Stimulated activated CD4-positive, alpha-beta T cell treated with anti-CD3 and anti-CD28 coated beads, Interleukin-12 subunit alpha, Interleukin-12 subunit beta, amount 100 ng/mL, for 4 hours (primary cell): ENCODE measurements around the gene UBL3.

ENCODE experiments used
- DNase-seq: peaks from one replicate; pipeline ENCODE4 v3.0.0-alpha.2; 2020

UBL3 gene

DNA sequence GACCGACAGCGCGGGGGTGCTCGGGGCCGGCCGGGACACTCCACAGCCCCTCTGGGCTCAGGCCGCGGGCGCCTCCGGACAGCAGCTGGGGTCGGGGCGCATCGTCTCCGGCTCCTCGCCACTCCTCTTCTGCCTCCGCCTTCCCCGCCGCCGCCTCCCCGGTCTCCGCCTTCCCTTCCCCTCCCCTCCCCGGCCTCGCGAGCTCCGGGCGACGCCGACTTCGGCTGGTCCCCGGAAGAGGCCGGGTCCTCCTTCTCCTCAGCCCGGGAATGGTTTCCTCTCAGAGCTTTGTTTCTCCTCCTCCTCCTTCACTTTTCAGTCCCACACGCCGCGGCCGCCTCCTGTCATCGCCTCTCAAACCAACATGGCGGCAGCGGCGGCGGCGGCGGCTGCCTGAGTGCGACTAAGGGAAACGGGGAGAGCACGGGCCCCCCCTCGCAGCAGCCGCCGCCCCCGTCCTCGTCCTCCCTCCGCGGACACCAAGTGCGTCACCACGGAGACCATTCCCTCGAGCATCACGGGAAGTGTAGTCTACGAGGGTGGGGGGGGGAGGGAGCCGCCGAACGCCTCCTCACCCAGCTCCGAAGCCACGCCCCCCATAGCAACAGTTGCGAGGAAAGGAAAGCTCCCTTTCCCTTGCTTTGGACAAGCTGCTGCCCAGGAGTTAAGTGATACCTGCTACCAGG is at the start of gene UBL3:
Gene UBL3, minus strand, starts transcription at position 405 of the 686 bp plus-strand sequence. CDS start 1,079 bp downstream, outside the sequence.
- DNase-seq, result peak; percentile 92

- no peak for DNase-seq
Measured at GRCh38 chr13:29897102-29897501, 46.7 kb upstream of the UBL3 start.

DNA sequence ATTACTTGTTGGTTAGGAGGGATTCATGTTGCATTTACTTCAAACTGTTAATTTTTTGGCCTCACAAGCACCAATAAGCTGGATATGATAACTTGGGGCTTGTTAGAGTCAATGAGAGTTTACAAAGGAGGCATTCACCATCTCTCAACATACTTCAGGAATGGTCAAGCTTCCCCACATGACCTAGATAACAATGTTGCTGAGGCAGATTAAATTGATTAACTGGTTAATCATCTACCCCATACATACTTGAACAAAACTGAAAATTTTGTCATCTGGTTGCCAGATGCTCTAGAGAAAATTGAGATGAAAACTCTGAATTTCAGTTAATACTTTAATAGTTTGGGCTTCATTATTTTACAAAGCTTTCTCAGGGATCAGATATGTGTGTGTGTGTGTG is 43.0 kb upstream of the UBL3 start:
- DNase-seq, result no peak

GRCh38 chr13:29892151-29892550 is 41.7 kb upstream of the UBL3 start:
- DNase-seq, result no peak

DNA sequence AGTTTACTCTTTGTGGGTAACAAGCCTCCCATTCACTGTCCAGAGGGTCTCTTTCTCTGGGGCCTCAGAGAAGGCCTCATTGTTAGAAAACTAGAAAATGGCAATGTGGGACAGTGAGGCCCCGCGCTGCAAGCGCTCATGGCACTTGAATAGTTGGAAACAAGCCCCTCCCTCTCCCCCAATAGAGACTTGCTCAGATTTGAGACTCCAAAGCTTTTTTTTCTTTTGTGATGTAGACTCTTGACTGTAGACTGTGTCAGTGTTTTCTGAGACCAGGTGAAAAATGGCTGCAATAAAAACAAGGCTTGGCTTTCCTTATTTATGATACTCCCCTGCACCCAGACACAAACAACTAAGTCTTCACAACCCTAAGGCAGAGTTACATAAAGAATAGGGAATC is 38.7 kb upstream of the UBL3 start:
- DNase-seq, result no peak

DNA sequence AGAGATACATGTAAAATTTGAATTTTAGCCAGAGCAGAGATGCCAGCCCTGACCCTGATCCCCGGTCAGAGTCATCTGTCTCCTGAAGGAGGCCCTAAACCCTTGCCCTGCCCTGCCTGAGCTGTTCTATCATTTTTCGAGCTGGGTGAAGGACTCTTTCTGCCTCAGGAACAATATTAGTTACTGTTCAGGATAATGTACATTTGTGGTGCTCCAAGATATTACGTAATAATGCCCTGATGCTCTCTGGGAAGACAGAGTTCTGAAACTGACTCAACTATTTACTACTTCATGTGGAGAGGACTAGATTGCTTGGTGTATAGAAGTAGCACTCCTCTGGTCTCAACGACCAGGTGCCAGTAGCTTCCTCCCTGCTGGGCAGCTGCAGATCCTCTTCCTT is 37.9 kb upstream of the UBL3 start:
- no peak for DNase-seq

DNA sequence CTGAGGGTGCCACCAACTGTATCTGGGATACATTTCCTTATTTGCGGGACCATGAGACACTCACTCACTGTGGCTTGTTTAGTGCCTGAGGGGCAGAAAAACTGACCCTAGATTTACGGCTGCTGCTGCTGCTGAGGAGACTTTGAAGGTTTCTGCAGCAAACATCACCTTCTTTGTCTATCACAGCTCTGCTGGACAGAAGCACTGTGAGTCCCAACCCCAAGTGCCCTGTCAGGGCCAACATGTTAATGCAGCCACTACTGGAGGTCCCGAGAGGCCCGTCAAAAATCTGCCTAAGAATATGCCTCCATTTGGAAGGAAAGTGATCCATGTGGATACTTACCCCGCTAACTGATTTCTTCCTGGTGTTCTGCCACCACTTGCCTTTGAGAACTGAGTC is 37.3 kb upstream of the UBL3 start:
- DNase-seq, result no peak

DNA sequence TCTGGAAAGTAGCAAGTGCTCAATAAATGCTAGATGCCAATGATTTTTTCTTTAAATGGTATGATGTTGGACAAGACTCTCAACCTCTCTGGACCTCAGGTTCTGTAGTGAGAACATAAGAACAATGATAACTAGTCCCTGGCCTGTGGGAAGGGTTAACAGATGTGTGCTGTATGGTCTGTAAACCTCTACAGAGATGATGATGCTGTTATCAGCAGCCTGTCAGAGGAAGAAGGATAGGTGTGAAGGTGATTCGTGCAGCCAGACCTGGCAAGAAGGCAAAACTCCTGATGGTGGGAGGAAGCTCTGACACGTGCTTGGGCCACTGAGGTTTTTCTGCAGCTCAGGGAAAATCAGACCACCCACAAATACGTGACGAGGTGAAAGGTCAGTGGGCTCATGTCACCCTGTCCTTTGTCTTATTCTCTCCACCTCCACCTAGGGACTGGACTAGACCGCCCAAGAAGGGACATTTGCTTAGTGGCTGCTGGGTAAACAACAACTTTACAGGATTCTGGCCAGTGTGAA is 36.7 kb upstream of the UBL3 start:
- DNase-seq, result no peak

GRCh38 chr13:29886446-29886845 is 36.0 kb upstream of the UBL3 start:
- DNase-seq, result peak; percentile 11

- no peak for DNase-seq
Measured at GRCh38 chr13:29885989-29886388, 35.6 kb upstream of the UBL3 start.

DNA sequence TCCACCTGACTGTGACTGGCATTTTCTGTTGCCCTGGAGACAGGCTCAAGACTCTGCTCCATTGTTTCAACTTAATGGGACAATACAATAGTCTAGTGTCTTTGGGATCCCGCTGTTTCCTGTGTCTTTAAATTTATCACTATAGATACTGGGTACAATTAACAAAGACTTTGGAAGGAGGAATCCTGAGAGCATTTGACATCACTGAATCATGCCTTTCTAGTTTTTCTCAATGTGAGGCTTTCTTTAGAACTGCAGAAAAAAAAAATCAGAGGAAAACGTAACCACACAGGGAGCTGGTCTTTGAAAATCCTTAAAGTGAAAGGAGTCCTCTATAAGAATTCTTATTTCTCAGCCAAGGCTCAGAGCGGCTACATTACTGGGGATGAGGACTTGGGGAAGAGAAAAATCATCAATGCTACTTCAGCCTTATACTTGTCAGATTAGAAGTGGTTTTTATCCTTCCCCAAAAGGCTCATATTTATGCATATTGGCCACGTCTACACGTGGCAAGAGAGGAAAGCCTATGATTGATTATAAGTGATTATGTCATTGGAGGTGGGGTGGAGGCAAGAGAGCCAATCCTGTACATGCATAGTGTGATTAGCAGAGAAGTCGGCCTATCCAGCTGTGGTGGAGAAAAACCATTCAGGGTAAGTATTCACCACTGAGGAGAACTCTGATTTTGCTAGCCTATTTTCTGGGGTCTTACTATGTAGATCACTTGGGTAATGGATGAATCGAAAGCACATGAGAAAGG is 34.4 kb upstream of the UBL3 start:
- DNase-seq, result no peak

- no peak for DNase-seq
Measured at GRCh38 chr13:29883941-29884518, 33.6 kb upstream of the UBL3 start.

DNA sequence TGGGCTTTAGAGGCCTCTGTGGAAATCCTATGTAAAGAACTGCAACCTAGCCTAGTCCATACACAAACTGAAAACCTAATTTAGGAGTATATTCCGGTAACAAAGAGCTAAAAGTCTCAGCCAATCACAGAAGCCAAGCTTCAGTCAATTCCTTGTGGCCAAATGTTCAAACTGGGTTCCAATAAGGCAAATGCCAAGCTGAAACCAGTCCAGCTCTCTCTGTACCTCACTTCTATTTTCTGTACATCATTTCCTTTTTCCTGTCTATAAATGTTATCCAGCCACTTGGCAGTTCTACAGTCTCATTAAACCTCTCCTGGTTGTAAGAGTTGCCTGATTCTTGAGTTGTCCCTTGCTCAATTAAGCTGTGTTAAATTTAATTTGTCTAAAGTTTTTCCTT is 31.7 kb upstream of the UBL3 start:
- DNase-seq, result no peak

GRCh38 chr13:29878101-29878500 is 27.7 kb upstream of the UBL3 start:
- DNase-seq, result no peak

- DNase-seq, result no peak
Measured at GRCh38 chr13:29877456-29878078, 27.1 kb upstream of the UBL3 start.

- no peak for DNase-seq
Measured at GRCh38 chr13:29875646-29876045, 25.2 kb upstream of the UBL3 start.

DNA sequence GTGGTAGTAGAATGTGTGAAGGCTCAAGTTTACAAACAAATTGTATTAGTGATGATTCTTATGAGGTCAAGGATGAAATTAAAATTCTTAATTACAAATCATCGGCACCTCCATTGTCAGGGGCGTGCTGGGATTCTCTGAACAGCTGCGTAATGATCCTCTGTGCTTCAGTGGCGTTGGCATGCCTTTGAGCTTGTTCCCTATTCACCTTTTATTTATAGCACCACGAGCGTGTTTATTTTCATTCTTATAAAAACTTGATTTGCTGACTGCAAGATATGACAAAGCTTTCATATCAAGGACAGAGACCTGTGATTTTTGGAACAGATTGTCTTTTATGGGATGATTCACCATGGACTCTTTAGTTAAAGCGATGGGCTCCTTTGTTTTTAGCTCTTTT is 18.2 kb upstream of the UBL3 start:
- DNase-seq, result no peak

GRCh38 chr13:29865934-29866333 is 15.5 kb upstream of the UBL3 start:
- DNase-seq, result no peak

DNA sequence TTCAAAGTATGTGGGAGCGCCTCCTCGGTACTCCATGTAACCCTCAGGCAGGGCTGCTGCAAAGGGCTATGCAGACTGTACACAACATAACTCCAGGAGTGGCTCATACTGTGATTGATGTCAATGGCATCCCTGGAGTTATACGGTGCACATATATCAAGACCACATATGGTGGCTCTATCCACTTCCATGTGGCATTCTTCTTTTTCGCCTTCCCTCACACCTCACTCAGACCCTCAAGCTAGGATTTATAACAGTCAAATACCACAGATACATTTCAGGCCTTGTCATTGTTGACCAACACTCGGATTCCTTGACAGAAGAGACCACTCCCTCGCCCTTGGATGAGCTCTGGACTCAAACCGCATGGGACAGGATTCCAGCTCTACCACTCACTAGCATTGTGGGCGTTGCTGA is 11.3 kb upstream of the UBL3 start:
- no peak for DNase-seq

DNA sequence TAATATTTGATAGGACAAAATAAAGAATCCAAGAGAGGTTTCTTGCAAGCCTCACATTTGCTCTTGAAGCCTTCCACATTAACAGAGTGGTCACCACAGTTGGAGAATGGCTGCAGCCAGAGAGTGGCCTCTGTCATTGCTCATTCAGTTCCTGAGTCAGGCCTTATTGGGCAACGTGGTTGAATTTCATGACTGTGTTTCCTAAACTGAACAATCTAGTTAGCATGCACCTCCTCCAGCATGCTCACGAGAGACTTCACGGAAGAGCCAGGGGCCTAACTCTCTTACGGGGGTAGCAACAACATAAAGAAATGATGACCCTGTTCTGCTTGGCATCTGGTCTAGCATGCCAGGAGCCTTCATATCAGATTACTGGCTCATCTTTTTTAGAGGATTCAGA is 9.6 kb upstream of the UBL3 start:
- no peak for DNase-seq

- no peak for DNase-seq
Measured at GRCh38 chr13:29858667-29859066, 8.2 kb upstream of the UBL3 start.

- DNase-seq, result no peak
Measured at GRCh38 chr13:29858231-29858630, 7.8 kb upstream of the UBL3 start.

GRCh38 chr13:29857085-29857484 is 6.7 kb upstream of the UBL3 start:
- DNase-seq, result no peak

- no peak for DNase-seq
Measured at GRCh38 chr13:29856426-29856825, 6.0 kb upstream of the UBL3 start.
